H1 (cell line): ENCODE measurements around the gene SYNE4. TPM values are rescaled to one million over a fixed set of nuclear protein-coding genes. Genes with fewer than 3 reads are reported as not detected.

Experiments
- CTCF ChIP-seq, 3 experiments: IDR thresholded peaks; 1 replicate in 2 of 3; 2 replicates in 1 of 3; pipeline versions ENCODE4 v1.5.1 to v1.6.1; 2011; ENCODE audit warnings: low read length in 3 of 3, mild to moderate bottlenecking in 3 of 3, inconsistent platforms in 2 of 3, low read depth in 1 of 3, moderate library complexity in 1 of 3; ENCODE audit not compliant: insufficient read depth in 1 of 3; ENCODE audit errors: control extremely low read depth in 1 of 3
- TEAD4 ChIP-seq: IDR thresholded peaks from 2 replicates; pipeline ENCODE4 v1.6.1; 2012; ENCODE audit warnings: low read depth, low read length, inconsistent platforms, mixed read lengths
- polyA plus RNA-seq, 7 experiments: library from polyadenylated mRNA; depleted of rRNA in 3 of 7; stranded (reverse) in 5 of 7; unstranded in 2 of 7; fragments of >200 nt in 5 of 7; fragments of 200-250 nt in 2 of 7; gene quantifications; 1 replicate in 5 of 7; 2 replicates in 1 of 7; 4 replicates in 1 of 7; pipeline versions ENCODE4 v1.2.1 to v1.2.3, GENCODE V29; 2011 to 2013; ENCODE audit warnings: missing spikeins in 2 of 7, mixed read lengths in 2 of 7
- total RNA-seq: library from RNA; stranded (reverse); fragmentation: NEBNext Ultra II Directional; extraction: Animal tissue kit (Norgen Biotek cat#: 25700); gene quantifications from 2 replicates; pipeline ENCODE4 v1.2.1, GENCODE V29; 2021

Gene SYNE4
- total and polyA plus RNA-seq, 2 of the 8 experiments (the other 6 are each of a cell fraction or from before 2014, with no cell fraction given), result 20.8 to 22.6 TPM

GRCh38 chr19:35963514-35963913 lies 45.1 kb downstream of the SYNE4 start (continued):
- TF ChIP-seq TEAD4 (no peak), CTCF (IDR thresholded peaks at IDR 0.05; ENCODE audit: control extremely low read depth in 1 of 3, insufficient read depth in 1 of 3, low read depth in 1 of 3, low read length in 3 of 3) (no peak)
